HCT116 (cell line): ENCODE results near the gene ZBTB38. TPM values are rescaled to one million over a fixed set of nuclear protein-coding genes. Genes with fewer than 3 reads are reported as not detected.

Source experiments
- ATAC-seq: fragments of 200-7000 bp; cut with Tn5 transposase; 2 replicates; pipeline ENCODE4 v1.9.1; 2020; ENCODE audit warnings: mild to moderate bottlenecking, moderate library complexity
- BruUV-seq: library from RNA; stranded (reverse); fragments of 400-500 nt; replicated peaks from 2 replicates; lab custom pipeline; 2021; lab: Mats Ljungman, UMichigan
- CTCF ChIA-PET: fragments of 300-600 bp; sonication (Branson Sonifier 250); formaldehyde crosslinking; loops from one replicate; lab custom pipeline; 2021; ENCODE audit warnings: antibody characterized with exemption; lab: Charles Lee
- POLR2A ChIA-PET: fragments of 300-600, 350-600 bp; sonication (Branson Sonifier 250); formaldehyde crosslinking; loops from one replicate; lab custom pipeline; 2021; ENCODE audit warnings: antibody characterized with exemption; lab: Charles Lee
- RAD21 ChIA-PET, 2 experiments: fragments of 300-600 bp; sonication (Branson Sonifier 250); formaldehyde crosslinking; loops; one replicate each; lab custom pipeline; 2023; ENCODE audit warnings: low total read pairs in 2 of 2; ENCODE audit not compliant: uncharacterized antibody in 2 of 2, unreplicated experiment in 2 of 2, low non-redundant PET in 1 of 2; lab: Charles Lee
- DNase-seq: peaks from one replicate; pipeline ENCODE4 v3.0.0-alpha.2; 2010; ENCODE audit warnings: low read depth, low spot score
- H2AFZ ChIP-seq: fragments of 200-600 bp; shearing (Covaris generic), sonication (generic); 2 replicates; pipeline ENCODE4 v1.6.1; 2017; ENCODE audit warnings: low read depth, mixed run types, mixed read lengths, antibody characterized with exemption, low read length; ENCODE audit not compliant: poor library complexity, severe bottlenecking
- H3K27ac ChIP-seq: 2 replicates; pipeline ENCODE4 v1.5.1; 2012; ENCODE audit warnings: low read depth, low read length
- H3K27me3 ChIP-seq: fragments of 200-600 bp; sonication (generic); 2 replicates; pipeline ENCODE4 v1.6.1; 2016; ENCODE audit warnings: mixed run types, low read length, mixed read lengths; ENCODE audit not compliant: insufficient read depth
- H3K36me3 ChIP-seq, 2 experiments: fragments of 200-500 bp in 1 of 2; fragments of 200-600 bp in 1 of 2; sonication (Bioruptor generic) in 1 of 2; sonication (generic) in 1 of 2; 2 replicates each; pipeline versions ENCODE4 v1.5.1 to v1.6.1; 2014 to 2016; ENCODE audit warnings: low read length in 2 of 2, inconsistent platforms in 1 of 2, mixed read lengths in 1 of 2, mixed run types in 1 of 2; ENCODE audit not compliant: insufficient read depth in 2 of 2, control insufficient read depth in 1 of 2
- H3K4me1 ChIP-seq, 2 experiments: fragments of 200-600 bp in 1 of 2; sonication (generic) in 1 of 2; 2 replicates each; pipeline versions ENCODE4 v1.5.1 to v1.6.1; 2012 to 2017; ENCODE audit warnings: low read length in 2 of 2, inconsistent platforms in 1 of 2, mild to moderate bottlenecking in 1 of 2, mixed read lengths in 1 of 2, mixed run types in 1 of 2, moderate library complexity in 1 of 2; ENCODE audit not compliant: insufficient read depth in 2 of 2, control insufficient read depth in 1 of 2
- H3K4me2 ChIP-seq: fragments of 200-600 bp; sonication (generic); 2 replicates; pipeline ENCODE4 v1.6.1; 2017; ENCODE audit warnings: mixed run types, low read length, mixed read lengths
- H3K4me3 ChIP-seq, 2 experiments: fragments of 200-600 bp in 1 of 2; sonication (generic) in 1 of 2; replicated peaks in 1 of 2; 2 replicates each; pipeline ENCODE4 v1.5.1; 2011 to 2016; ENCODE audit warnings: low read length in 2 of 2, control low read depth in 1 of 2, low read depth in 1 of 2, mild to moderate bottlenecking in 1 of 2, mixed read lengths in 1 of 2, mixed run types in 1 of 2
- H3K79me2 ChIP-seq: fragments of 200-600 bp; sonication (generic); 2 replicates; pipeline ENCODE4 v1.6.1; 2017; ENCODE audit warnings: mild to moderate bottlenecking, mixed run types, low read length, moderate library complexity, mixed read lengths; ENCODE audit not compliant: insufficient read depth
- H3K9ac ChIP-seq: fragments of 200-600 bp; sonication (generic); 2 replicates; pipeline ENCODE4 v1.6.1; 2016; ENCODE audit warnings: low read length, mixed read lengths
- H3K9me2 ChIP-seq: fragments of 200-600 bp; sonication (generic), shearing (Covaris generic); 2 replicates; pipeline ENCODE4 v1.6.1; 2017; ENCODE audit warnings: mixed run types, mild to moderate bottlenecking, moderate library complexity; ENCODE audit not compliant: insufficient read depth
- H3K9me3 ChIP-seq, 2 experiments: fragments of 200-500 bp in 1 of 2; fragments of 200-600 bp in 1 of 2; sonication (Bioruptor generic) in 1 of 2; sonication (generic) in 1 of 2; 2 replicates each; pipeline ENCODE4 v1.6.1; 2014 to 2017; ENCODE audit warnings: low read length in 2 of 2, mixed read lengths in 2 of 2, inconsistent platforms in 1 of 2, low read depth in 1 of 2, mild to moderate bottlenecking in 1 of 2, mixed run types in 1 of 2, moderate library complexity in 1 of 2; ENCODE audit not compliant: control insufficient read depth in 1 of 2, insufficient read depth in 1 of 2
- H4K20me1 ChIP-seq: fragments of 200-600 bp; sonication (generic), shearing (Covaris generic); 2 replicates; pipeline ENCODE4 v1.6.1; 2017; ENCODE audit warnings: mixed run types, mild to moderate bottlenecking, moderate library complexity; ENCODE audit not compliant: insufficient read depth
- CBX3 ChIP-seq: IDR thresholded peaks from 2 replicates; pipeline ENCODE4 v1.6.1; 2012; ENCODE audit warnings: low read depth
- CEBPB ChIP-seq: IDR thresholded peaks from 2 replicates; pipeline ENCODE4 v1.6.1; 2012; ENCODE audit warnings: low read depth
- EGR1 ChIP-seq: IDR thresholded peaks from 2 replicates; pipeline ENCODE4 v1.6.1; 2012; ENCODE audit warnings: low read depth
- FOSL1 ChIP-seq: IDR thresholded peaks from 2 replicates; pipeline ENCODE4 v1.6.1; 2012; ENCODE audit warnings: low read depth
- JUND ChIP-seq: IDR thresholded peaks from 2 replicates; pipeline ENCODE4 v1.6.1; 2012
- POLR2A ChIP-seq: IDR thresholded peaks from 2 replicates; pipeline ENCODE4 v1.7.0; 2011; ENCODE audit warnings: borderline replicate concordance; ENCODE audit not compliant: insufficient read depth, insufficient read length; ENCODE audit errors: extremely low read depth
- POLR2AphosphoS5 ChIP-seq: IDR thresholded peaks from 2 replicates; pipeline ENCODE4 v1.6.1; 2011; ENCODE audit warnings: mild to moderate bottlenecking, low read depth, low read length, moderate library complexity
- RAD21 ChIP-seq: IDR thresholded peaks from 2 replicates; pipeline ENCODE4 v1.6.1; 2012; ENCODE audit warnings: low read depth, mild to moderate bottlenecking
- REST ChIP-seq: IDR thresholded peaks from 2 replicates; pipeline ENCODE4 v1.6.1; 2012; ENCODE audit warnings: low read depth
- SP1 ChIP-seq: IDR thresholded peaks from 2 replicates; pipeline ENCODE4 v1.6.1; 2012; ENCODE audit warnings: low read depth
- SRF ChIP-seq: IDR thresholded peaks from 2 replicates; pipeline ENCODE4 v1.6.1; 2012; ENCODE audit warnings: low read depth
- TCF7L2 ChIP-seq: IDR thresholded peaks from 2 replicates; pipeline ENCODE4 v1.7.0; 2011; ENCODE audit warnings: borderline replicate concordance, inconsistent platforms; ENCODE audit not compliant: insufficient read depth, insufficient read length; ENCODE audit errors: extremely low read depth
- ZFX ChIP-seq: fragments of 450-650 bp; IDR thresholded peaks from 2 replicates; pipeline ENCODE4 v1.6.1; 2017
- ZNF274 ChIP-seq: fragments of 200-500 bp; sonication (Bioruptor generic); IDR thresholded peaks from 2 replicates; pipeline ENCODE4 v1.6.1; 2014; ENCODE audit warnings: mild to moderate bottlenecking, low read depth, low read length, inconsistent platforms
- intact Hi-C: fragments of 100-400 bp; cut with micrococcal nuclease; formaldehyde crosslinking; loops from 2 replicates; pipeline ENCODE4 v1.10.0; 2022
- total RNA-seq: library from RNA; stranded (reverse); gene quantifications from one replicate; pipeline ENCODE4 v1.2.1, GENCODE V29; 2021; ENCODE audit not compliant: unreplicated experiment
- TF ChIP-seq, protein P1 (sequence below): IDR thresholded peaks from 2 replicates; pipeline ENCODE4 v1.6.1; 2012
- TF ChIP-seq, protein P2 (sequence below), 3 experiments: fragments of 200-600 bp in 1 of 3; sonication (generic) in 1 of 3; IDR thresholded peaks in 2 of 3; conservative IDR thresholded peaks in 1 of 3; 2 replicates each; pipeline ENCODE4 v1.5.1; 2012 to 2017; ENCODE audit warnings: low read depth in 2 of 3, low read length in 2 of 3, antibody characterized with exemption in 1 of 3, borderline replicate concordance in 1 of 3, control low read depth in 1 of 3, mild to moderate bottlenecking in 1 of 3, mixed read lengths in 1 of 3, mixed run types in 1 of 3, moderate library complexity in 1 of 3; ENCODE audit not compliant: insufficient read depth in 1 of 3

The ZBTB38 gene
- total RNA-seq, 1 experiment from 2014 or later = 33.5 TPM

GRCh38 chr3:141372656-141373055 lies 4.4 kb downstream of the ZBTB38 start:
- no peaks in the 10 kb centered on the region for H3K9me2 ChIP-seq
- H2AFZ ChIP-seq = no peak overlapping the region
- BruUV-seq = no TSS peak
- H3K27ac ChIP-seq = no peak overlapping the region
- no peaks in the 10 kb centered on the region for H3K79me2 ChIP-seq
- H3K4me1 ChIP-seq = peaks cover 26 to 43% of the 10 kb centered on the region in 2 experiments
- no peaks in the 10 kb centered on the region for H4K20me1 ChIP-seq
- H3K27me3 ChIP-seq = no peaks in the 10 kb centered on the region
- RAD21 ChIA-PET = no interaction called here
- no peaks in the 10 kb centered on the region for H3K36me3 ChIP-seq
- DNase-seq = no peak
- intact Hi-C loops = no loop called here
- TF ChIP-seq, protein P1, sequence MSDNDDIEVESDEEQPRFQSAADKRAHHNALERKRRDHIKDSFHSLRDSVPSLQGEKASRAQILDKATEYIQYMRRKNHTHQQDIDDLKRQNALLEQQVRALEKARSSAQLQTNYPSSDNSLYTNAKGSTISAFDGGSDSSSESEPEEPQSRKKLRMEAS = no peak
- TF ChIP-seq REST (no peak), ZNF274 (no peak), CEBPB (no peak), JUND (no peak), SRF (no peak), TCF7L2 (no peak), SP1 (no peak), ZFX (no peak), CBX3 (no peak), RAD21 (no peak), EGR1 (no peak), FOSL1 (no peak), POLR2AphosphoS5 (no peak), POLR2A (no peak)
- TF ChIP-seq, protein P2, sequence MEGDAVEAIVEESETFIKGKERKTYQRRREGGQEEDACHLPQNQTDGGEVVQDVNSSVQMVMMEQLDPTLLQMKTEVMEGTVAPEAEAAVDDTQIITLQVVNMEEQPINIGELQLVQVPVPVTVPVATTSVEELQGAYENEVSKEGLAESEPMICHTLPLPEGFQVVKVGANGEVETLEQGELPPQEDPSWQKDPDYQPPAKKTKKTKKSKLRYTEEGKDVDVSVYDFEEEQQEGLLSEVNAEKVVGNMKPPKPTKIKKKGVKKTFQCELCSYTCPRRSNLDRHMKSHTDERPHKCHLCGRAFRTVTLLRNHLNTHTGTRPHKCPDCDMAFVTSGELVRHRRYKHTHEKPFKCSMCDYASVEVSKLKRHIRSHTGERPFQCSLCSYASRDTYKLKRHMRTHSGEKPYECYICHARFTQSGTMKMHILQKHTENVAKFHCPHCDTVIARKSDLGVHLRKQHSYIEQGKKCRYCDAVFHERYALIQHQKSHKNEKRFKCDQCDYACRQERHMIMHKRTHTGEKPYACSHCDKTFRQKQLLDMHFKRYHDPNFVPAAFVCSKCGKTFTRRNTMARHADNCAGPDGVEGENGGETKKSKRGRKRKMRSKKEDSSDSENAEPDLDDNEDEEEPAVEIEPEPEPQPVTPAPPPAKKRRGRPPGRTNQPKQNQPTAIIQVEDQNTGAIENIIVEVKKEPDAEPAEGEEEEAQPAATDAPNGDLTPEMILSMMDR (IDR thresholded peaks at IDR 0.05 in 2 of 3, conservative IDR thresholded peaks at IDR 0.05 in 1 of 3; ENCODE audit: borderline replicate concordance in 1 of 3, insufficient read depth in 1 of 3, low read depth in 2 of 3, low read length in 2 of 3) = no peak
- TF ChIP-seq, all 23 proteins: peak for 0
- Histone ChIP-seq H3K9ac (no peak overlapping the region), H3K4me2 (no peak overlapping the region), H3K4me3 (no peak overlapping the region), H3K9me3 (no peaks in the 10 kb centered on the region)
- ChIA-PET POLR2A (no interaction called here), CTCF (interaction anchor here (1.3 to 1.6 kb wide), 2 partner anchors 61 to 80 kb away, joined by 3 to 4 read pairs; no protein-coding TSS in a partner anchor)
- ATAC-seq = no peak
